ENCODE data around the gene USP17L5.
"Not testable (repeated sequence)": the region's sequence is repeated elsewhere in the genome, so short reads cannot be mapped to it uniquely, and the experiment has no call there.

The USP17L5 gene, protein sequence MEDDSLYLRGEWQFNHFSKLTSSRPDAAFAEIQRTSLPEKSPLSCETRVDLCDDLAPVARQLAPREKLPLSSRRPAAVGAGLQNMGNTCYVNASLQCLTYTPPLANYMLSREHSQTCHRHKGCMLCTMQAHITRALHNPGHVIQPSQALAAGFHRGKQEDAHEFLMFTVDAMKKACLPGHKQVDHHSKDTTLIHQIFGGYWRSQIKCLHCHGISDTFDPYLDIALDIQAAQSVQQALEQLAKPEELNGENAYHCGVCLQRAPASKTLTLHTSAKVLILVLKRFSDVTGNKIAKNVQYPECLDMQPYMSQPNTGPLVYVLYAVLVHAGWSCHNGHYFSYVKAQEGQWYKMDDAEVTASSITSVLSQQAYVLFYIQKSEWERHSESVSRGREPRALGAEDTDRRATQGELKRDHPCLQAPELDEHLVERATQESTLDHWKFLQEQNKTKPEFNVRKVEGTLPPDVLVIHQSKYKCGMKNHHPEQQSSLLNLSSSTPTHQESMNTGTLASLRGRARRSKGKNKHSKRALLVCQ

DNA sequence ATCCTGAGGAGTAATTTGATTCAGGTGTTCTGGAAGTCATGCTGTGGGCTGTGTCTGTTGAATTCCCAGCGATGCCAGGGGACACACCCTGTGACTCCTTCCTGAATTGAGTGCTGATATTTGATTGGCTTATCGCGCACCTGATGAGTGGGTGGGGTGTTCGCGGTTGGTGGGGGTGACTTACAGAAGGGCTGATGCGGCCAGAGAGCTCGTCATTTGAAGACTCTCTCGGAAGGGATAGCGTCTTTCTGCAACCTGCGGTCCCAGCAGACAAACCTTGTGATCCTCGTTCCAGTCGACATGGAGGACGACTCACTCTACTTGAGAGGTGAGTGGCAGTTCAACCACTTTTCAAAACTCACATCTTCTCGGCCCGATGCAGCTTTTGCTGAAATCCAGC is at the start of gene USP17L5:
TSS of gene USP17L5 (plus strand) at position 301 of the 400 bp plus-strand sequence. CDS start at position 301, 0 bp downstream.
- not testable (repeated sequence) for DNase-seq

DNA sequence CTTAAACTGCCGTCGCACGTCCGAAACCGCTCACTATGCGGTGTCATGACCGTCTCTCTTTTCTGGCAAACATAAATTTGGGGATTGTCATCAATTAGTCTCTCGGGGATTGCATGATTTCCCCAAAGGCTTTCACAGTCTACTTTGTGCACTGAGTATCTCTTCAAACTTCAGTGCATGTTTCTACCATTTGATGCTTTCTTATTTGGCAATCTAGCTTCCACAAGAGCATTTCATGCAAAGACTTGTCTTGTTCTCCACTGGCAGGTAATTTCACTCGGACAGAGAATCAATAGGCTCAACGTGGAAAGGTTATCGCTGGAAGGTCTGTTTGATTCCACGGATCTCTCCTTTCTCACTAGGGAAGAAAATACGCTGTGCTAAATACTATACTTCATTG is 15.0 kb upstream of the USP17L5 start:
- DNase-seq: not testable (repeated sequence)

DNA sequence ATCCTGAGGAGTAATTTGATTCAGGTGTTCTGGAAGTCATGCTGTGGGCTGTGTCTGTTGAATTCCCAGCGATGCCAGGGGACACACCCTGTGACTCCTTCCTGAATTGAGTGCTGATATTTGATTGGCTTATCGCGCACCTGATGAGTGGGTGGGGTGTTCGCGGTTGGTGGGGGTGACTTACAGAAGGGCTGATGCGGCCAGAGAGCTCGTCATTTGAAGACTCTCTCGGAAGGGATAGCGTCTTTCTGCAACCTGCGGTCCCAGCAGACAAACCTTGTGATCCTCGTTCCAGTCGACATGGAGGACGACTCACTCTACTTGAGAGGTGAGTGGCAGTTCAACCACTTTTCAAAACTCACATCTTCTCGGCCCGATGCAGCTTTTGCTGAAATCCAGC is 14.3 kb upstream of the USP17L5 start, which contains the start of gene USP17L24:
TSS of gene USP17L24 (plus strand) at position 301 of the 400 bp plus-strand sequence. CDS start at position 301, 0 bp downstream.
- DNase-seq: not testable (repeated sequence)

DNA sequence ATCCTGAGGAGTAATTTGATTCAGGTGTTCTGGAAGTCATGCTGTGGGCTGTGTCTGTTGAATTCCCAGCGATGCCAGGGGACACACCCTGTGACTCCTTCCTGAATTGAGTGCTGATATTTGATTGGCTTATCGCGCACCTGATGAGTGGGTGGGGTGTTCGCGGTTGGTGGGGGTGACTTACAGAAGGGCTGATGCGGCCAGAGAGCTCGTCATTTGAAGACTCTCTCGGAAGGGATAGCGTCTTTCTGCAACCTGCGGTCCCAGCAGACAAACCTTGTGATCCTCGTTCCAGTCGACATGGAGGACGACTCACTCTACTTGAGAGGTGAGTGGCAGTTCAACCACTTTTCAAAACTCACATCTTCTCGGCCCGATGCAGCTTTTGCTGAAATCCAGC is 9.6 kb upstream of the USP17L5 start, which contains the start of gene USP17L25:
TSS of gene USP17L25 (plus strand) at position 301 of the 400 bp plus-strand sequence. CDS start at position 301, 0 bp downstream.
- not testable (repeated sequence) for DNase-seq

DNA sequence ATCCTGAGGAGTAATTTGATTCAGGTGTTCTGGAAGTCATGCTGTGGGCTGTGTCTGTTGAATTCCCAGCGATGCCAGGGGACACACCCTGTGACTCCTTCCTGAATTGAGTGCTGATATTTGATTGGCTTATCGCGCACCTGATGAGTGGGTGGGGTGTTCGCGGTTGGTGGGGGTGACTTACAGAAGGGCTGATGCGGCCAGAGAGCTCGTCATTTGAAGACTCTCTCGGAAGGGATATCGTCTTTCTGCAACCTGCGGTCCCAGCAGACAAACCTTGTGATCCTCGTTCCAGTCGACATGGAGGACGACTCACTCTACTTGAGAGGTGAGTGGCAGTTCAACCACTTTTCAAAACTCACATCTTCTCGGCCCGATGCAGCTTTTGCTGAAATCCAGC is 4.8 kb upstream of the USP17L5 start, which contains the start of gene USP17L26:
TSS of gene USP17L26 (plus strand) at position 301 of the 400 bp plus-strand sequence. CDS start at position 301, 0 bp downstream.
- DNase-seq: not testable (repeated sequence)

DNA sequence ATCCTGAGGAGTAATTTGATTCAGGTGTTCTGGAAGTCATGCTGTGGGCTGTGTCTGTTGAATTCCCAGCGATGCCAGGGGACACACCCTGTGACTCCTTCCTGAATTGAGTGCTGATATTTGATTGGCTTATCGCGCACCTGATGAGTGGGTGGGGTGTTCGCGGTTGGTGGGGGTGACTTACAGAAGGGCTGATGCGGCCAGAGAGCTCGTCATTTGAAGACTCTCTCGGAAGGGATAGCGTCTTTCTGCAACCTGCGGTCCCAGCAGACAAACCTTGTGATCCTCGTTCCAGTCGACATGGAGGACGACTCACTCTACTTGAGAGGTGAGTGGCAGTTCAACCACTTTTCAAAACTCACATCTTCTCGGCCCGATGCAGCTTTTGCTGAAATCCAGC is 4.6 kb downstream of the USP17L5 start, which contains the start of gene USP17L27:
TSS of gene USP17L27 (plus strand) at position 301 of the 400 bp plus-strand sequence. CDS start at position 301, 0 bp downstream.
- DNase-seq: not testable (repeated sequence)

DNA sequence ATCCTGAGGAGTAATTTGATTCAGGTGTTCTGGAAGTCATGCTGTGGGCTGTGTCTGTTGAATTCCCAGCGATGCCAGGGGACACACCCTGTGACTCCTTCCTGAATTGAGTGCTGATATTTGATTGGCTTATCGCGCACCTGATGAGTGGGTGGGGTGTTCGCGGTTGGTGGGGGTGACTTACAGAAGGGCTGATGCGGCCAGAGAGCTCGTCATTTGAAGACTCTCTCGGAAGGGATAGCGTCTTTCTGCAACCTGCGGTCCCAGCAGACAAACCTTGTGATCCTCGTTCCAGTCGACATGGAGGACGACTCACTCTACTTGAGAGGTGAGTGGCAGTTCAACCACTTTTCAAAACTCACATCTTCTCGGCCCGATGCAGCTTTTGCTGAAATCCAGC is 9.4 kb downstream of the USP17L5 start, which contains the start of gene USP17L28:
TSS of gene USP17L28 (plus strand) at position 301 of the 400 bp plus-strand sequence. CDS start at position 301, 0 bp downstream.
- not testable (repeated sequence) for DNase-seq

DNA sequence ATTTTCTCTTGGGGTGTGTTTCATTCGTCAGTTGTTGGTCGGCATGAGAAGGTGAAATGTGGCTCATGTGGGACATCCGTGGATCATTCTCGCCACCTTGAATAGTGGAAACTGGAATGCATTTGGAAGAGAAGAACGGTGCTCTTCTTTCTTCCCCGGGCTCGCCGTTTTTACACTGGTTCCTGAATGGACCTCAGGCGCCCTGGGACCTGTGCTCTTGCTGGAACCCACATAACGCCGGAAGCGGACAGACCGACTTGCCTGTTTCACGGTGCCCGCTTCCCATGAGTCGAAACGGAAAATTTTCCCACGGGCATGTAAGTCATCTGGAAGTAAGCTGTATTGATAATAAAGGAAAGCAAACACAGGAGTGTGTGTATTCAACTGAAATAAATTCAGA is 11.7 kb downstream of the USP17L5 start:
- not testable (repeated sequence) for DNase-seq

DNA sequence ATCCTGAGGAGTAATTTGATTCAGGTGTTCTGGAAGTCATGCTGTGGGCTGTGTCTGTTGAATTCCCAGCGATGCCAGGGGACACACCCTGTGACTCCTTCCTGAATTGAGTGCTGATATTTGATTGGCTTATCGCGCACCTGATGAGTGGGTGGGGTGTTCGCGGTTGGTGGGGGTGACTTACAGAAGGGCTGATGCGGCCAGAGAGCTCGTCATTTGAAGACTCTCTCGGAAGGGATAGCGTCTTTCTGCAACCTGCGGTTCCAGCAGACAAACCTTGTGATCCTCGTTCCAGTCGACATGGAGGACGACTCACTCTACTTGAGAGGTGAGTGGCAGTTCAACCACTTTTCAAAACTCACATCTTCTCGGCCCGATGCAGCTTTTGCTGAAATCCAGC is 14.1 kb downstream of the USP17L5 start, which contains the start of gene USP17L29:
TSS of gene USP17L29 (plus strand) at position 301 of the 400 bp plus-strand sequence. CDS start at position 301, 0 bp downstream.
- DNase-seq: not testable (repeated sequence)

DNA sequence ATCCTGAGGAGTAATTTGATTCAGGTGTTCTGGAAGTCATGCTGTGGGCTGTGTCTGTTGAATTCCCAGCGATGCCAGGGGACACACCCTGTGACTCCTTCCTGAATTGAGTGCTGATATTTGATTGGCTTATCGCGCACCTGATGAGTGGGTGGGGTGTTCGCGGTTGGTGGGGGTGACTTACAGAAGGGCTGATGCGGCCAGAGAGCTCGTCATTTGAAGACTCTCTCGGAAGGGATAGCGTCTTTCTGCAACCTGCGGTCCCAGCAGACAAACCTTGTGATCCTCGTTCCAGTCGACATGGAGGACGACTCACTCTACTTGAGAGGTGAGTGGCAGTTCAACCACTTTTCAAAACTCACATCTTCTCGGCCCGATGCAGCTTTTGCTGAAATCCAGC is 23.6 kb downstream of the USP17L5 start, which contains the start of gene USP17L30:
TSS of gene USP17L30 (plus strand) at position 301 of the 400 bp plus-strand sequence. CDS start at position 301, 0 bp downstream.
- DNase-seq: not testable (repeated sequence)

DNA sequence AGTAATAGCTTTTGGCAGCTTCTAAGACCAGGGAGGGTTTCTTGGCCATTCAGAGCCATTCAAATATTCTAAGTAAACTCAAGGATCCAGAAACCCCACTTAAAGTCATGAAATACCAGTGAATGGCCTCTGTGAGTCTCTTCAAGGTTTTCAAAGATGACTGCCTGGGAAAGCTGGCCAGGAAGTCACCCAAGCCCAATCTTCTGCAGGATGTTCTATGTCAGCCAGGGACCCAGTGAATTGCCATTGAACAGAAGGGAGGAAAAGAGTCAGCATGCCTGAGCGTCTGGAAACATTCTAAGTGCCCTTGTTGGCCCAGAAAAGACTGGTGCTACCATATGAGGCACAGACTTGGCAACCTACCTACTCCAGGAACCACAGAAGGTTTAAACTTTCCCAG is 40.7 kb downstream of the USP17L5 start:
- not testable (repeated sequence) for DNase-seq

DNA sequence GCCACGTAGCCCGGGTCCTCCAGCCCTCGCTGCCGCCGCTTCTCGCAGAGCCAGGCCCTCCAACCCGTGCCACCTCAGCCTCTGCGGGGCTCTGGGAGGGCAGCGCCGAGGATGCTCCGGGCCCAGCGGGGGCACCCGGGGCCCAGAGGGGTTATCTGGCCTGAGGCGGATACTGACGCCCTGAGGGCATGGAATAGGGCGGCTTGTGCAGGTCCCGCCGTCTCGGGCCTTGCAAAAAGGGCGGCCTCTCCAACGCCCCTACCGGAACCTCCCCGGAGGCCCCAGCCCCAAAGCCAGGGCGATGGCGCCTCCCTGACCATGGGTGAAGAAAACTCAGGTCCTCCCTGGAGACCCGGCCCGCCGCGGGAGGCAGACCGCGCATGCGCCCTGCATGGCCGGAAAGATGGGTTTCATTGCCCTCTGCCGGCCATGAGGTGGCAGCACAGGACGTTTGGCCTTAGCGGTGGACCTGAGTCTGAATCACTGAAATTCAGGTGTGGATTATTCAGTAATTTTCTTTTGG is 41.9 kb downstream of the USP17L5 start:
- DNase-seq: not testable (repeated sequence)

DNA sequence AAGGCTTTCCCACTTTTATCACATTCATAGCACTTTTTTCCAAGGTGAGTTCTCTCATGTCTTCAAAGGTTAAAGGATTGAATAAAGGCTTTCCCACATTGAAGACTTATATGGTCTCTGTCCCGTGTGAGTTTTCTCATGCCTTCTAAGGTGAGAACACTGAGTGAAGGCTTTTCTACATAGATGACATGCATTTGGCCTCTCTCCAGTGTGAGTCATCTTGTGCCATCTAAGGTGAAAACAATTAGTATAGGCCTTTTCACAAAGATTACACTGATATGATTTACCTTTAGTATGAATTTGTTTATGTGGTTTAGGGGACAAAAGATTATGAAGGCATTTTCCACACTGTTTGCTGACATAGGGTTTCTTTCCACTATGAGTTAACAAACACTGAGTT is 44.9 kb downstream of the USP17L5 start:
- no peak for DNase-seq

DNA sequence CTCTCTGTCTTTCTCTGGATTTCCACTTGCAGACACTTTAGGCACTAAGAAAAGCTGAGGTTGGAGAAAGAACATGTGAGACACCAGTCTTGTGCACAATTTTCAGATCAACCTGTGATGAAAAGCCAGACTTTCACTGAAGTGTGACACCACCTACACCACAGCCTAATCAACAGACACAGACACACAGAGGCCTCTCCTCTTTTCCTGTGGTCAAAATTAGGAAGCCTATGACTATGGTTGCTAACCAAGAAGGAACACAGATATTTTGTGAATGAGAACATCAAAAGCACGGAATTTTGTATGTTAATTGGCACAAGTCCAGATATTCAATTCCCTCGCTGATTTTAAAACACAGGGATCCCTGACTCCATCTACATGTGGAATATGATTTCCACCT is 49.8 kb downstream of the USP17L5 start:
- DNase-seq: not testable (repeated sequence)
